ENCODE data around the gene ARHGAP31.

Gene ARHGAP31

GRCh38 chr3:119433613-119434325 lies 139.6 kb downstream of the ARHGAP31 start:
- no peak overlapping the region for H3K27ac ChIP-seq

GRCh38 chr3:119434703-119435102 lies 140.5 kb downstream of the ARHGAP31 start:
- no peaks in the 10 kb centered on the region for H3K79me2 ChIP-seq
- peaks cover 8% of the 10 kb centered on the region for H3K4me1 ChIP-seq
- H3K4me3 ChIP-seq (ENCODE audit: low read depth, low read length): no peak overlapping the region
- H3K27ac ChIP-seq: peak overlapping the region; percentile 8
- no peak overlapping the region for H3K9ac ChIP-seq
- H3K9me3 ChIP-seq (ENCODE audit: control insufficient read depth, low read length): no peaks in the 10 kb centered on the region
- no peaks in the 10 kb centered on the region for H3K27me3 ChIP-seq (ENCODE audit: control insufficient read depth, insufficient read depth, low read length)
- no peak for TF ChIP-seq CTCF (IDR thresholded peaks at IDR 0.05)
- no peak overlapping the region for H3K4me2 ChIP-seq (ENCODE audit: low read length)
- no peak overlapping the region for H2AFZ ChIP-seq
- H3K36me3 ChIP-seq (ENCODE audit: control insufficient read depth, insufficient read depth, low read length): no peaks in the 10 kb centered on the region

More at GRCh38 chr3:119433613-119434325, 139.6 kb downstream of the ARHGAP31 start:
- no peak overlapping the region for H3K4me3 ChIP-seq (ENCODE audit: low read depth, low read length)
- H3K9ac ChIP-seq: no peak overlapping the region
- H3K9me3 ChIP-seq (ENCODE audit: control insufficient read depth, low read length): no peaks in the 10 kb centered on the region
- no peak overlapping the region for H2AFZ ChIP-seq
- H3K27me3 ChIP-seq (ENCODE audit: control insufficient read depth, insufficient read depth, low read length): no peaks in the 10 kb centered on the region
- TF ChIP-seq CTCF (IDR thresholded peaks at IDR 0.05): no peak
- peaks cover 5% of the 10 kb centered on the region for H3K36me3 ChIP-seq (ENCODE audit: control insufficient read depth, insufficient read depth, low read length)
- no peaks in the 10 kb centered on the region for H3K79me2 ChIP-seq
- no peak overlapping the region for H3K4me2 ChIP-seq (ENCODE audit: low read length)
- peaks cover 8% of the 10 kb centered on the region for H3K4me1 ChIP-seq

GRCh38 chr3:119436977-119437376 lies 142.8 kb downstream of the ARHGAP31 start:
- Histone ChIP-seq H3K36me3 (ENCODE audit: control insufficient read depth, insufficient read depth, low read length) (no peaks in the 10 kb centered on the region), H3K27me3 (ENCODE audit: control insufficient read depth, insufficient read depth, low read length) (no peaks in the 10 kb centered on the region)
- TF ChIP-seq CTCF (IDR thresholded peaks at IDR 0.05): no peak

GRCh38 chr3:119437691-119438258 lies 143.6 kb downstream of the ARHGAP31 start:
- peaks cover 8% of the 10 kb centered on the region for H3K4me1 ChIP-seq
- H3K36me3 ChIP-seq (ENCODE audit: control insufficient read depth, insufficient read depth, low read length): no peaks in the 10 kb centered on the region
- H3K9me3 ChIP-seq (ENCODE audit: control insufficient read depth, low read length): no peaks in the 10 kb centered on the region
- H3K9ac ChIP-seq: no peak overlapping the region
- H3K4me3 ChIP-seq (ENCODE audit: low read depth, low read length): no peak overlapping the region
- no peaks in the 10 kb centered on the region for H3K79me2 ChIP-seq
- H3K4me2 ChIP-seq (ENCODE audit: low read length): no peak overlapping the region
- H2AFZ ChIP-seq: no peak overlapping the region
- no peaks in the 10 kb centered on the region for H3K27me3 ChIP-seq (ENCODE audit: control insufficient read depth, insufficient read depth, low read length)
- H3K27ac ChIP-seq: no peak overlapping the region
- TF ChIP-seq CTCF (IDR thresholded peaks at IDR 0.05): no peak

More at GRCh38 chr3:119436977-119437376, 142.8 kb downstream of the ARHGAP31 start:
- Histone ChIP-seq H3K4me2 (ENCODE audit: low read length) (no peak overlapping the region), H3K4me1 (peaks cover 8% of the 10 kb centered on the region), H3K79me2 (no peaks in the 10 kb centered on the region), H3K9me3 (ENCODE audit: control insufficient read depth, low read length) (no peaks in the 10 kb centered on the region), H3K27ac (no peak overlapping the region), H3K4me3 (ENCODE audit: low read depth, low read length) (no peak overlapping the region), H2AFZ (no peak overlapping the region), H3K9ac (no peak overlapping the region)

All from parathyroid adenoma (tissue), 2 donors.